HG02678 (cell line): ENCODE results near the gene TIE1.
"Not testable (repeated sequence)": the region's sequence is repeated elsewhere in the genome, so short reads cannot be mapped to it uniquely, and the experiment has no call there.

Experiments
- ATAC-seq: cut with Tn5 transposase; IDR thresholded peaks from one replicate; pipeline ENCODE4 v1.9.1; 2021; ENCODE audit warnings: mild to moderate bottlenecking, moderate library complexity; ENCODE audit not compliant: unreplicated experiment

TIE1 gene

GRCh38 chr1:43358746-43359693 is 58.2 kb downstream of the TIE1 start, which contains the start of gene CDC20:
Gene CDC20, plus strand, starts transcription at chr1:43358981. Its CDS starts 235 bp downstream, at chr1:43359216.
- peak; percentile 97 for ATAC-seq

GRCh38 chr1:43359696-43360095 is 58.9 kb downstream of the TIE1 start:
- no peak for ATAC-seq

- ATAC-seq: no peak
Measured at GRCh38 chr1:43360616-43361015, 59.8 kb downstream of the TIE1 start.

- ATAC-seq: no peak
Measured at GRCh38 chr1:43363283-43363934, 62.6 kb downstream of the TIE1 start.

GRCh38 chr1:43363935-43364525 is 63.2 kb downstream of the TIE1 start:
- ATAC-seq: no peak

- no peak for ATAC-seq
Measured at GRCh38 chr1:43365678-43366077, 64.9 kb downstream of the TIE1 start.

GRCh38 chr1:43366179-43366578 is 65.4 kb downstream of the TIE1 start:
- no peak for ATAC-seq

- ATAC-seq: no peak
Measured at GRCh38 chr1:43366601-43367025, 65.8 kb downstream of the TIE1 start.

- peak; percentile 54 for ATAC-seq
Measured at GRCh38 chr1:43367026-43367903, 66.5 kb downstream of the TIE1 start.

GRCh38 chr1:43367904-43368645 is 67.3 kb downstream of the TIE1 start, which contains the start of gene ELOVL1:
Gene ELOVL1, minus strand, starts transcription at chr1:43368011. Its CDS starts 2,402 bp downstream, at chr1:43365609.
- peak; percentile 76 for ATAC-seq

- ATAC-seq: no peak
Measured at GRCh38 chr1:43368646-43369020, 67.9 kb downstream of the TIE1 start.

GRCh38 chr1:43369779-43370178 is 69.0 kb downstream of the TIE1 start:
- not testable (repeated sequence) for ATAC-seq

- no peak for ATAC-seq
Measured at GRCh38 chr1:43370564-43370963, 69.8 kb downstream of the TIE1 start.

- ATAC-seq: no peak
Measured at GRCh38 chr1:43372172-43372571, 71.4 kb downstream of the TIE1 start.
